GM19395 (cell line): ENCODE data around the gene DSCAML1.

Source experiments
- ATAC-seq: cut with Tn5 transposase; IDR thresholded peaks from one replicate; pipeline ENCODE4 v1.9.1; 2021; ENCODE audit warnings: mild to moderate bottlenecking, moderate library complexity; ENCODE audit not compliant: unreplicated experiment

Gene DSCAML1

GRCh38 chr11:117796872-117797529 is at the start of gene DSCAML1:
TSS of gene DSCAML1 (minus strand) at chr11:117797216. CDS start at chr11:117797079, 137 bp downstream.
- no peak for ATAC-seq

GRCh38 chr11:117843666-117844484 is 46.9 kb upstream of the DSCAML1 start:
- ATAC-seq, result no peak

DNA sequence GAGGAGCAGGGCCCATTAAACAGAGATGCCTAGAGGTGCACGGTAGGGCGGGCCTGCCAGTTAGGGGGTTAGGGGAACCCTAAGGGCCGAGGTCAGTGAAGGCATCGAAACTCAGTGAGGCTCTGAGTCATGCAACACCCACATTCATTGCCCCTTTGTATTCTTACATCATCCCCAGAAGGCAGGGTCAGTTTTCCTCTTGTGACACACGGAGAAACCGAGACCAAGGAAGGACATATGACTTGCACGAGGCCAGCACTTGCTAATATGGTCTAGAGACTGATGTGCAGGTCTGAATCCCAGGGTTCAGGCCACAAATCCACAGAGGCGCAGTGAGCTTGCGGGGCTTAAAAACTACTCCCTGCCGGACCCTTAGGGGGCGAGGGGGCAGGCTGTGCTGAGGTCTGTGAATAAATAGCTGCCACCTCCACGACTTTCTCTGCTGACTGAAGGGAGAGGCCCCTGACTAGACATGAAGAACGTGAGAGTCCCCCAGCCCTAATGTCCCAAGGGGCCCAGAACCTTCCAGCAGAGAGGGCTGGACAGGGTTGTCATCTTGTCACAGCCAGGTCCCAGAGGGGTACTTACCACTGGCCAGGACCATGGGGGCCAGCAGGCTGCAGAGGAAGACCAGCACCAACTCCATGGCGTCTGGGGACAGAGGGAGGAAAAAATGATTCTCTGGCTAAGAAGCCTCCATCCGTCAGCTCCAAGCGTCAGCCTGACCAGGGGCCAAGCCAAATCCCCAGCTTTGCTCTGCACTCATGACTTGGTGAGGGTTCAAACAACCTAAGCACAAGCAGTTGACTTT is 45.3 kb upstream of the DSCAML1 start:
- no peak for ATAC-seq

- no peak for ATAC-seq
Observed at GRCh38 chr11:117841551-117842031, 44.6 kb upstream of the DSCAML1 start.

DNA sequence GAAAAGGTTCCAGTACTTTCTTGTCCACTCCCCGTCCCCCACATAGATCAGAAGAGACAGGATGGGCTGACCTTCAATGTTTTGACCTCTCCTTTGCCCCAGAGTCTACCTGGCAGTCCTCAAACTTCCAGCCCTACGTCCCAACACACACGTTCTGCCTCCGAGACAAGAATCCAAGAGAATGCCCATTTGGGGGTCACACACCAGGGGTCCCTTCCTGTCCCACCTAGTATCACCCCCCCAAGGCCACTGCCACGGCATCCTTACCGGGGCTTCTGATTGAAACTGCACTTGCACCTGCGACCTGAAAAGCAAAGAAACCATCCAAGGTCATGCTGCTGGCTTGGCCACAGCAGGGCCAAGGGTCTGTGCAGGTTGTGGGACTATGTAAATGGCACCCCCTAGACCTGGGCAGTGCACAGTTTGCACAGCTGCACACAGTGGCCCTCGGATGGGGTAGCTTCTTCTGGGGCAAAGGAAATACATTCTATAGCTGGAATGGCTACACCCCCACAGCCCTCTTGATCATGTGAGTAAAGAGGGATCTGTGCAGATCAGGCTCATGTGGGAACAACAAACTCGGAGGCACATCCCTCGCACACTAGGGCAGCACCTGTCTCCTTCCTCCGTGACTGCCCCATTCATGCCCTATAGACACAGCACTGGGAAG is 44.0 kb upstream of the DSCAML1 start:
- no peak for ATAC-seq

DNA sequence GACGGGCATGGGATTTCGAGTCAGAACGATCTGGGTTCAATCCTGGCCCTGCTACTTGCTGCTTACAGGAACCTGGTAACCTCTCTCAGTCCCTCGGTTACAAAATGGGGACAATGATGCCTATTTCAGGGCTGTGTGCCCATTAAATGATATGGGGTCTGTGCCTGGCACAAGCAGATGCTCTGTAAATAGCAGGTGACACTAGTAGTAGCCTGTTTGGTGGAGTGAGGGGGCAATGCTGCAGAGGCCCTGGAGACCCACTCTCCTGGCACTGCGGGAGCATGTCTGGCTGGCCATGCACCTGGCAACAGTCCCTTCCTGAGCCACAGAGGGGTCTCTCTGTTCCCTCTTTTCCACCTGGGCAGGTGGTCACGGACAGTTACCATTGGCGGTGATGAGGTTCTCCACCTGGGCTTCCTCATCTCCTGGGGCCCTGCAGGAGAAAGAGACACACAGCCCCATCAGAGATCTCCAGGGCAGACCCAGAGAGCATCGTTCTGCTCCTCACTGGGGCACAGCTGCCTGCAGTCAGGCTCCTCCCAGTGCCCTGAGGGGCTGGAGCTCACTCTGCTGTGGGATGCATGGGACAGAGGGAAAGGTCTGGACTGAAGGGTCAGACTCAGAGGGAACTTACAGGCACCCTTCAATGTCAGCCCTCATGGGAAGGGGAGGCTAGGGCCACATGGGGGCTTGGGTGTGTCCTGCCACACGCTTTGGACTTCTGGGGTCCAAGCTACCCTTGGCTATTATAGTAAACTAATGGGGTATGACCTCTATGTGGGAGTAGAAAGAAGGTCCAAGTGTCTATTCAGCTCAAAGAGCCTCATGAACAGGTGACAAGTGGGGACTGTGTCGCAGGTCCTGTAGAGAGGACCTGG is 43.2 kb upstream of the DSCAML1 start:
- ATAC-seq, result no peak

DNA sequence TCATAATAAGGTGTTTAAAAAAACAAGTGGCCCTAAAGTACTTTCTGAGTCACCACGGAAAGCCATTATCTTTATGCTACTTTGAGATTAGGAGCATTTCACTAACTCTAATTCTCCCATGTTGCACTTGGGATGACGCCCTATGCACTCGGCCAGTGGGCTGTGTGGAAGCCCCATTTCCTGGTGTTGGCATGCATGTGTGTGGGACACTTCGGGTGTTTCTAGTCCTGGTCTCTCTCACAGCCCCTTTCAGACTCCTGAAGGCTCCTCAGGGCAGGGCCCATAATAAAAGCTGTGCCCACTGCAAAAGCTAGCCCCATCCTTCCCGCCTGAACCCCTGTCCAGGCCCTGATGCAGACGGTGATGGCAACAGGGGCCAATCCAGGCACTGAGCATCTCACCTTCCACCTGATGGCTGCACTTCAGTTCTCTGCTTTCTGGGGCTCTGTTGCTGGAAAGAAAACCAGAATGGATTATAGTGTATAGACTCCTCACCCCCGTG is 42.4 kb upstream of the DSCAML1 start:
- no peak for ATAC-seq

GRCh38 chr11:117838901-117839300 is 41.9 kb upstream of the DSCAML1 start:
- ATAC-seq, result no peak

GRCh38 chr11:117837791-117838190 is 40.8 kb upstream of the DSCAML1 start:
- ATAC-seq, result no peak

GRCh38 chr11:117837070-117837776 is 40.2 kb upstream of the DSCAML1 start:
- ATAC-seq, result no peak

DNA sequence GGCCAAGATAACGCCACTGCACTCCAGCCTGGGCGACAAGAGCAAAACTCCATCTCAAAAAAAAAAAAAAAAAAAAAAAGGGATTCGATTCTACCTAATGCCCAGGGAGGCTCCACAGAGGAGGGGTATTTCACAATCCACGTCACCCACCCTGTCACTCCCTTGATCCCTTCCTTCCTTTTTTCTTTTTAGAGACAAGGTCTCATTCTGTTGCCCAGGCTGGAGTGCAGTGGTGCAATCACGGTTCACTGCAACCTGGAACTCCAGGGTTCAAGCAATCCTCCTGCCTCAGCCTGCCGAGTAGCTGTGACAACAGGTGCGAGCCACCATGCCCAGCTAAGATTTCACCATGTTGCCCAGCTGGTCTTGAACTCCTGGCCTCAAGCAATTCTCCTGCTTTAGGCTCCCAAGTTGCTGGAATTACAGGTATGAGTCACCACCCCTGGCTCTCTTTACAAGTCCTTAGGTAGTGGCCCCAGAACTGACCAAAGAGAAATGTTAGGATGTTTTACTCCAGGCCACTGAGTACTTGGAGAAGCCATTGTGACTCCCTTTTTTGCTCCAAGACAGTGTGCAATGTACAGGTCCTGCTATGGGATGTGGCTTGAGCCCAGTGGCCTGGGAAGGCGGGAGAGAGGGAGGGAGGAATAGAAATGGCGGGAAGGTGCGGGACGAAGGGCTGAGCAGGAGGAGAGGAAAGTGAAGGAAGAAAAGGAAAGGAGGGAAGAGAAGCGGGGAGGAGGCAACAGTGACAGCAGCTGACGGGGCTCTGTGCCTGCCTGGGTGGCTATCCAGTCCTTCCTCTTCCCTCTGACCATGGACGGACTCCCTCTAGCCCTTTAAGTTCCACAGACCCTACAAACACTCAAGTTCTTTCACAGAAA is 39.3 kb upstream of the DSCAML1 start:
- ATAC-seq, result no peak

DNA sequence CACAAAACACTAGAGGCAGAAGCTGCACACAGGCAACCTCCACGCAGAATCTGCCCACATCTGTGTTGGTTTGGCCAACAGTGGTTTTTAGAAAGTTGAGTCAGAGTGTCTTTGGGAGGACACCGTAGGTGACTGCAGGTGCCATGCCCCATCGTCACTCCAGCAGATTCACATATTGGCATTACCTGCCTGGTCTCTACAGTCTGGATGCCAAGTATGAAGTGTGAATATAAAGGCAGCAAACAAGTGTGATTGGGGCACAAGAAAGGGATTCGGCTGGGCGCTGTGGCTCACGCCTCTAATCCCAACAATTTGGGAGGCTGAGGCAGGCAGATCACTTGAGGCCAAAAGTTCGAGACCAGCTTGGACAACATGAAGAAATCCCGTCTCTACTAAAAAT is 38.6 kb upstream of the DSCAML1 start:
- ATAC-seq, result no peak

- no peak for ATAC-seq
Observed at GRCh38 chr11:117834838-117835443, 37.9 kb upstream of the DSCAML1 start.

DNA sequence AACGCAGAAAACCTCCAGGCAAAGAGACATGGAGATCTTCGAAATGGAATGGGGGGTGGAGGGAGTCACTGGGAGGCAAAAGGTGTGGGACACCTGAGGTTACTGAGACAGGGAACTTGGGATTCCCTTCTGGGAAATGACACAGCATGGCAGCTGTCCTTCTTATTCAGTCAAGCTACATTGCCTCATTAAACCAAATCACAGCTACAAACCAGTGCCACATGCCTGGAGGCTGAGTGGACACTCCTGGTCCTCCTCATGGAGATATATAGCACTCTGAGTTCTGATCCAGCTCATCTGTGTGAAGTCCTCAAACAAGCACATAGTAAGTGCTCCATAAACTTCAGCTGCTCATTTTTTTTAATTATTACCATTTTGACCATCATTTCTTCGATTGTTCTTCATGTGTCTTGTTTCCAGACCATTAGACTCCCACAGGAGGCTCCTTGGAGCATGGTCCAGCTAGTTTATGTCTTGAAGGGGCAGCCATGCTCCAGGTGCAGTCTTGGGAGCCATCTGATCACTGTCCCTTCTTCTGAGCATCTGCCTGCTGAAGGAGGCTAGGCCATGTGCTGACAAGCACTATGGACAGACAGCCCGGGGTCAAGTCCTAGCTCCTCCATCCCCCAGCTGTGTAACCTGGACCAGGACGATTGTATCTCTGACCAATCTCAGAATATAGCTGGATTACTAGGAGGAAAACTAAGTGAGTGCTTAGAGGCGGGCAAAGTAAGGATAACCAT is 37.2 kb upstream of the DSCAML1 start:
- no peak for ATAC-seq

- ATAC-seq, result no peak
Observed at GRCh38 chr11:117833401-117833891, 36.4 kb upstream of the DSCAML1 start.

GRCh38 chr11:117832511-117832910 is 35.5 kb upstream of the DSCAML1 start:
- no peak for ATAC-seq
